ENCODE measurements around the gene ZDHHC7.
"Not testable (repeated sequence)": the region's sequence is repeated elsewhere in the genome, so short reads cannot be mapped to it uniquely, and the experiment has no call there.

ZDHHC7 gene

GRCh38 chr16:85056211-85056748 lies 44.9 kb upstream of the ZDHHC7 start:
- no peaks in the 10 kb centered on the region for H3K9me3 ChIP-seq (ENCODE audit: severe bottlenecking)
- ATAC-seq (ENCODE audit: low read depth) (no peak), DNase-seq (ENCODE audit: low spot score) (no peak)
- no peaks in the 10 kb centered on the region for H3K4me1 ChIP-seq (ENCODE audit: insufficient read depth, poor library complexity, severe bottlenecking)
- H3K27ac ChIP-seq (ENCODE audit: poor library complexity, severe bottlenecking), result no peak overlapping the region
- H3K27me3 ChIP-seq (ENCODE audit: insufficient read depth, poor library complexity, severe bottlenecking), result no peaks in the 10 kb centered on the region
- TF ChIP-seq, protein P1, sequence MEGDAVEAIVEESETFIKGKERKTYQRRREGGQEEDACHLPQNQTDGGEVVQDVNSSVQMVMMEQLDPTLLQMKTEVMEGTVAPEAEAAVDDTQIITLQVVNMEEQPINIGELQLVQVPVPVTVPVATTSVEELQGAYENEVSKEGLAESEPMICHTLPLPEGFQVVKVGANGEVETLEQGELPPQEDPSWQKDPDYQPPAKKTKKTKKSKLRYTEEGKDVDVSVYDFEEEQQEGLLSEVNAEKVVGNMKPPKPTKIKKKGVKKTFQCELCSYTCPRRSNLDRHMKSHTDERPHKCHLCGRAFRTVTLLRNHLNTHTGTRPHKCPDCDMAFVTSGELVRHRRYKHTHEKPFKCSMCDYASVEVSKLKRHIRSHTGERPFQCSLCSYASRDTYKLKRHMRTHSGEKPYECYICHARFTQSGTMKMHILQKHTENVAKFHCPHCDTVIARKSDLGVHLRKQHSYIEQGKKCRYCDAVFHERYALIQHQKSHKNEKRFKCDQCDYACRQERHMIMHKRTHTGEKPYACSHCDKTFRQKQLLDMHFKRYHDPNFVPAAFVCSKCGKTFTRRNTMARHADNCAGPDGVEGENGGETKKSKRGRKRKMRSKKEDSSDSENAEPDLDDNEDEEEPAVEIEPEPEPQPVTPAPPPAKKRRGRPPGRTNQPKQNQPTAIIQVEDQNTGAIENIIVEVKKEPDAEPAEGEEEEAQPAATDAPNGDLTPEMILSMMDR (IDR thresholded peaks at IDR 0.05; ENCODE audit: poor library complexity, severe bottlenecking), result no peak
- peaks cover 4% of the 10 kb centered on the region; the same call in 1 of the 2 replicates for H3K36me3 ChIP-seq (ENCODE audit: low read depth)
- H3K4me3 ChIP-seq (ENCODE audit: severe bottlenecking), result no peak overlapping the region

GRCh38 chr16:85055493-85056210 lies 44.3 kb upstream of the ZDHHC7 start:
- TF ChIP-seq, protein P1 (IDR thresholded peaks at IDR 0.05; ENCODE audit: poor library complexity, severe bottlenecking), result no peak
- Histone ChIP-seq H3K9me3 (ENCODE audit: severe bottlenecking) (no peaks in the 10 kb centered on the region), H3K4me3 (ENCODE audit: severe bottlenecking) (no peak overlapping the region), H3K27me3 (ENCODE audit: insufficient read depth, poor library complexity, severe bottlenecking) (no peaks in the 10 kb centered on the region), H3K27ac (ENCODE audit: poor library complexity, severe bottlenecking) (no peak overlapping the region), H3K4me1 (ENCODE audit: insufficient read depth, poor library complexity, severe bottlenecking) (no peaks in the 10 kb centered on the region), H3K36me3 (ENCODE audit: low read depth) (peaks cover 4% of the 10 kb centered on the region; the same call in 1 of the 2 replicates)
- ATAC-seq (ENCODE audit: low read depth), result peak; percentile 57
- no peak for DNase-seq (ENCODE audit: low spot score)

DNA sequence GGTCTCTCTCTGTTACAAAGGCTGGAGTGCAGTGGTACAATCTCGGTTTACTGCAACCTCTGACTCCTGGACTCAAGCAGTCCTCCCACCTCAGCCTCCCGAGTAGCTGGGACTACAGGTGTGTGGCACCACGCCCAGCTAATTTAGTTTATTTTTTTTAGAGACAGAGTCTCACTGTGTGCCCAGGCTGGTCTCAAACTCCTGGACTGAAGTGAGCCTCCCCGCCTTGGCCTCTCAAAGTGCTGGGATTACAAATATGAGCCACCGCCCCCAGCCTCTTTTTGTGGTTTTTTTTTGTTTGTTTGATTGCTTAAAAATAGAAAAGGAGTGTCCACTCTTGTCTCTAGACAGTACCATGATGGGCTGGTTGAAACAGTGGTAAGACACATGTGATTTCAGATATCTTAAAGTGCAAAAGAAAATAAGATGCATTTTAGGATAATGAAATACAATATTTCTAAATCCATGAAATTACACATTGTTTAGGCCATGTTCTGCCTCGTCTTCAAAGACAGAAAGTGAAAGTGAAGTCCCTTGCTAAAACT lies 43.7 kb upstream of the ZDHHC7 start:
- Histone ChIP-seq H3K36me3 (ENCODE audit: low read depth) (peaks cover 4% of the 10 kb centered on the region; the same call in 1 of the 2 replicates), H3K27me3 (ENCODE audit: insufficient read depth, poor library complexity, severe bottlenecking) (no peaks in the 10 kb centered on the region), H3K27ac (ENCODE audit: poor library complexity, severe bottlenecking) (no peak overlapping the region), H3K4me1 (ENCODE audit: insufficient read depth, poor library complexity, severe bottlenecking) (no peaks in the 10 kb centered on the region), H3K9me3 (ENCODE audit: severe bottlenecking) (no peaks in the 10 kb centered on the region), H3K4me3 (ENCODE audit: severe bottlenecking) (no peak overlapping the region)
- DNase-seq (ENCODE audit: low spot score) (no peak), ATAC-seq (ENCODE audit: low read depth) (no peak)
- TF ChIP-seq, protein P1 (IDR thresholded peaks at IDR 0.05; ENCODE audit: poor library complexity, severe bottlenecking), result no peak

- not testable (repeated sequence) for H3K4me1 ChIP-seq (ENCODE audit: insufficient read depth, poor library complexity, severe bottlenecking); H3K9me3 ChIP-seq (ENCODE audit: severe bottlenecking); H3K27ac ChIP-seq (ENCODE audit: poor library complexity, severe bottlenecking); H3K4me3 ChIP-seq (ENCODE audit: severe bottlenecking); DNase-seq (ENCODE audit: low spot score); ATAC-seq (ENCODE audit: low read depth); H3K27me3 ChIP-seq (ENCODE audit: insufficient read depth, poor library complexity, severe bottlenecking); H3K36me3 ChIP-seq (ENCODE audit: low read depth)
Observed at GRCh38 chr16:85054321-85054720, 43.0 kb upstream of the ZDHHC7 start.

- Histone ChIP-seq H3K27me3 (ENCODE audit: insufficient read depth, poor library complexity, severe bottlenecking) (no peaks in the 10 kb centered on the region), H3K9me3 (ENCODE audit: severe bottlenecking) (no peaks in the 10 kb centered on the region), H3K27ac (ENCODE audit: poor library complexity, severe bottlenecking) (no peak overlapping the region), H3K36me3 (ENCODE audit: low read depth) (no peaks in the 10 kb centered on the region), H3K4me1 (ENCODE audit: insufficient read depth, poor library complexity, severe bottlenecking) (no peaks in the 10 kb centered on the region), H3K4me3 (ENCODE audit: severe bottlenecking) (no peak overlapping the region)
- no peak for ATAC-seq (ENCODE audit: low read depth)
- no peak for DNase-seq (ENCODE audit: low spot score)
- TF ChIP-seq, protein P1 (IDR thresholded peaks at IDR 0.05; ENCODE audit: poor library complexity, severe bottlenecking), result no peak
Observed at GRCh38 chr16:85052536-85052935, 41.2 kb upstream of the ZDHHC7 start.

All from RWPE2 (cell line).